ENCODE results near the gene COA4.

GRCh38 chr11:73893041-73893440, 16.4 kb upstream of the COA4 start:
- TF ChIP-seq CTCF (IDR thresholded peaks at IDR 0.05), result no peak
- TF ChIP-seq POLR2A (IDR thresholded peaks at IDR 0.05), result no peak

Measured in body of pancreas (tissue), 4 donors.